NB4 (cell line): Measurements from ENCODE around the gene MT4.
A peak's percentile ranks its signal among the peaks of the same experiment; 100 is the strongest.

Experiments used
- DNase-seq: peaks from one replicate; pipeline ENCODE4 v3.0.0; 2010; ENCODE audit warnings: low read depth
- H3K4me3 ChIP-seq: one replicate; pipeline ENCODE4 v1.5.1; 2011; ENCODE audit warnings: mild to moderate bottlenecking, low read depth, low read length, moderate library complexity
- MYC ChIP-seq: IDR thresholded peaks from 2 replicates; pipeline ENCODE4 v1.6.1; 2011; ENCODE audit warnings: low read depth, low read length
- POLR2A ChIP-seq: IDR thresholded peaks from 2 replicates; pipeline ENCODE4 v1.6.1; 2011; ENCODE audit warnings: mild to moderate bottlenecking; ENCODE audit not compliant: insufficient read length; ENCODE audit errors: extremely low read depth
- TF ChIP-seq, protein P1 (sequence below): IDR thresholded peaks from 2 replicates; pipeline ENCODE4 v1.6.1; 2011; ENCODE audit warnings: low read depth, low read length
- TF ChIP-seq, protein P2 (sequence below): IDR thresholded peaks from one replicate; pipeline ENCODE4 v1.5.1; 2012; ENCODE audit warnings: low read depth, low read length

The MT4 gene

DNA sequence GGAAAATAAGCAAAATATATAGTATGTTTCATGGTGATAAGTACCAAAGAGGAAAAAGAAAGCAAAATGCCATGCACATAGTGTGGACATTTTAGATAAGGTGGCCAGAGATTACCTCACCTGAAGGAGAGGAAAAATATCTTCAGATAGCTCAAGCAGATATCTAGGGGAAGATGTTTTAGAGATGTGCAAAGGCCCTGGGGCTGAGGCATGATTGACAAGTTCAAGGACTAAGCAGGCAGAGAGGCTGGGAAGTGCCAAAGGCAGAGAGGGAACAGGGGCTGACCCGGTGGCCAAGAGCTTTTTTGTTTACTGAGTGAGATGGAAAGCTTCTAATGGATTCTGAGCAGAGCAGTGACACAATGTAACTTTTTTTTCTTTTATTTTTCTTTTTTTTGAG lies 4.4 kb upstream of the MT4 start:
- no peak for TF ChIP-seq POLR2A
- H3K4me3 ChIP-seq = no peak overlapping the region

DNA sequence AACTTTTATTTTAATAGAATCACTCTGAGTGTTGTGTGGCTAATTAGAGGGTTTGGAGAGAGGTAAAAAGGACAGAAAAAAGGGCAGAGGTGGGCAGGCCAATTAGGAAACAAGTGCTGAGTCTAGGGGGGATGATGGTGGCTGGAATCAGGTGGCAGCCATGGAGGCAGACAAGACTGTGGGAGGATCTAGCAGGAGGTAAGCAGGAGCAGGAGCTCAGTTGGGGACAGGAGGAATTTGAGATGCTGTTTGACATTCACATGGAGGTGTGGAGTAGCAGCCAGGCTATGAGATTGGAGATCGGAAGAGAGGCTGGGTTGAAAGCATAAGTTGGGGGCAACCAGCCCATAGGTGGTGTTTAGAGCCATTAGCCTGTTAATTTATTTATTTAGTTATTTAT lies 3.7 kb upstream of the MT4 start:
- DNase-seq = no peak
- TF ChIP-seq MYC (no peak), POLR2A (no peak)
- TF ChIP-seq, protein P1, sequence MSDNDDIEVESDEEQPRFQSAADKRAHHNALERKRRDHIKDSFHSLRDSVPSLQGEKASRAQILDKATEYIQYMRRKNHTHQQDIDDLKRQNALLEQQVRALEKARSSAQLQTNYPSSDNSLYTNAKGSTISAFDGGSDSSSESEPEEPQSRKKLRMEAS = no peak
- TF ChIP-seq, protein P2, sequence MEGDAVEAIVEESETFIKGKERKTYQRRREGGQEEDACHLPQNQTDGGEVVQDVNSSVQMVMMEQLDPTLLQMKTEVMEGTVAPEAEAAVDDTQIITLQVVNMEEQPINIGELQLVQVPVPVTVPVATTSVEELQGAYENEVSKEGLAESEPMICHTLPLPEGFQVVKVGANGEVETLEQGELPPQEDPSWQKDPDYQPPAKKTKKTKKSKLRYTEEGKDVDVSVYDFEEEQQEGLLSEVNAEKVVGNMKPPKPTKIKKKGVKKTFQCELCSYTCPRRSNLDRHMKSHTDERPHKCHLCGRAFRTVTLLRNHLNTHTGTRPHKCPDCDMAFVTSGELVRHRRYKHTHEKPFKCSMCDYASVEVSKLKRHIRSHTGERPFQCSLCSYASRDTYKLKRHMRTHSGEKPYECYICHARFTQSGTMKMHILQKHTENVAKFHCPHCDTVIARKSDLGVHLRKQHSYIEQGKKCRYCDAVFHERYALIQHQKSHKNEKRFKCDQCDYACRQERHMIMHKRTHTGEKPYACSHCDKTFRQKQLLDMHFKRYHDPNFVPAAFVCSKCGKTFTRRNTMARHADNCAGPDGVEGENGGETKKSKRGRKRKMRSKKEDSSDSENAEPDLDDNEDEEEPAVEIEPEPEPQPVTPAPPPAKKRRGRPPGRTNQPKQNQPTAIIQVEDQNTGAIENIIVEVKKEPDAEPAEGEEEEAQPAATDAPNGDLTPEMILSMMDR = no peak
- no peak overlapping the region for H3K4me3 ChIP-seq

More for the DNA sequence above, 4.4 kb upstream of the MT4 start:
- no peak for DNase-seq

DNA sequence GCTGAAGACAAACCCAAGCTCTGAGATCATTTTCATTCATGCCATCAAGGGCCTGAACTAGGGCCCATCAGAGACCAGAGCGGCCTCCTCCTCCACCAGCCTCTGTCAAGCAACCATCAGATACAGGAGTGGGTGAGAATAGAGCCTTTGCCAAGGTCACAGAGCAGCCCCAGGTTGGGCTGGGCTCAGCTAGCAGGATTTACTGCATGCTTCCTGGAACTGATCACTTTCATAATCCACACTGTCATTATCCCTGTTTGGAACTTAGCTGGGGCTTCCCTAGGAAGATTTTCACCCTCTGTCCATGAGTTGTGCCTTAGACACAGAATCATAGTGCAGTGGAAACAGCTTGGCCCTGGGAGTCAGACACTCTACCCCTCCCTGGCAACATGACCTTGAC lies 5.1 kb downstream of the MT4 start:
- DNase-seq = no peak
- no peak overlapping the region for H3K4me3 ChIP-seq
- TF ChIP-seq, protein P1 = no peak
- TF ChIP-seq, protein P2 = no peak
- TF ChIP-seq MYC (no peak), POLR2A (no peak)

DNA sequence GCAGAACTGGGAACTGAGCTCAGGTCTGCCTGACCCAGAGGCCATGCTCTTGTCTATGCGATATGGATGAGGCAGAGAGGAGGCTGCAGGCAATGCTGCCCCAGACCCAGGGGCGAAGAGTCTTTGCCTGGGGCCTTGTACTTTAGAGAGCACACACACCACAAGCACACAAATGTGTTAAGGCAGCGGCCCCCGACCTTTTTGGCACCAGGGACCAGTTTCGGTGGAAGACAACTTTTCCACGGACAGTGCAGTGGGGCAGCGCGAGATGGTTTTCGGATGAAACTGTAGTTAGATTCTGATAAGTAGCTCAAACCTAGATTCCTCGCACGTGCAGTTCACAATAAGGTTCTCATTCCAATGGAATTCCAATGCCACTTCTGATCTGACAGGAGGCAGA lies 6.7 kb downstream of the MT4 start:
- TF ChIP-seq, protein P1 = no peak
- no peak for TF ChIP-seq POLR2A
- no peak for TF ChIP-seq MYC
- TF ChIP-seq, protein P2 = no peak
- no peak for DNase-seq
- no peak overlapping the region for H3K4me3 ChIP-seq

DNA sequence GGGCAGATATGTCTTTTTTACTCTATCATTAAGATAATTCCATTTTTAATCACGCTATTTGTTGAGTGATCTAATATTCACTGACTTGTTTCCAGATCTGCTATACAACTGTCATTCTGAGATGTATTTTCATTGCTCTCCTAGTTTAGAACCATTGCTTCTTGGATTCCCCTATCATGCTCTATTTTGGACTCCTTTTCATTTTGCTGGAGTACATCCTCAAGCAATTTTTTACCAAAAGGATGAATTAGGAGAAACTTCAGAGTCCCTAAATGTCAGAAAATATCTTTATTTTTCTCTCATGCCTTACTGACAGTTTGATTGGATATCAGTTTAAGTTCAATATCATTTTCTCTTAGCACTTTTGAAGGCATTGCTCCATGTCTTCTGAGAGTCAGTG lies 9.8 kb downstream of the MT4 start:
- DNase-seq = no peak
- H3K4me3 ChIP-seq = no peak overlapping the region
- TF ChIP-seq, protein P1 = no peak
- no peak for TF ChIP-seq MYC
- TF ChIP-seq, protein P2 = no peak
- no peak for TF ChIP-seq POLR2A

DNA sequence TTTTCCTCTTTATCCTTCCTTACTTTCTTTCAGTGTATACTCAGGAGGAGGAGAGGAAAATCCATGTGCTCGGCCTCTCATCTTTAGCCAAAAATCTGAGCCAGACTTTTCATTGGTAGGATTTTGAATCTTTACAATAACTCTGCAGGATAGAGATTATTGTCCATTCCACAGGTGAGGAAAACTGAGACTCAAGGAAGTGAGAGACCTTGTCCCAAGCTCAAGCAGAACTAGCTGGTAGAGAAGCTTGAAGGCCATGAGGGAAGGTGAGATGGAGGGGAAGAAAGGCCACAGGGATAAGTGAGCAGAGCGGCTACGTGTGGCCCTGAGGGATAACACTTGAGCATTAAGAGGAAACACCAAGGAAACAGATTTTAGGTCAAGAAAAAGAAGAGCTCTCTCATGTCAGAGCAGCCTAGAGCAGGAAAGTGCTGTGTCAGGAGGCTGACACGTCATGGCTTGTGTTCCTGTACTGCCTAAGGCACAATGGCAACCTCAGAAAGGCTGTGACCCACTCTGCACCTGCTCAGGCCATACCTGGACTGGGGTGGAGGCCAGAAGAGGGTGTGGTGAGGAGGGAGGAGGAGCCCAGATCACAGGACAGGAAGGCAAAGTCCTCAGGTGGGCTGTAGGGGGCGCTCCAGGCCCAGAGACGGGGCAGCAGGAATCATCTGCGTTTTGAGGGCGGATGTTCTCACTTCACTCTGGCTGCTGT lies 11.9 kb downstream of the MT4 start:
- no peak overlapping the region for H3K4me3 ChIP-seq
- no peak for TF ChIP-seq POLR2A
- TF ChIP-seq, protein P2 = peak; percentile 83
- TF ChIP-seq, protein P1 = peak; percentile 43; the same call in 1 of the 2 replicates
- TF ChIP-seq MYC = no peak
- peak; percentile 82 for DNase-seq
